ENCODE measurements around the gene ANKZF1. TPM values are rescaled to one million over a fixed set of nuclear protein-coding genes. Genes with fewer than 3 reads are reported as not detected.

ANKZF1 gene
- total and polyA plus RNA-seq, 2 of the 8 experiments (the other 6 are each of a cell fraction or from before 2014, with no cell fraction given) = 32.5 to 50.1 TPM

GRCh38 chr2:219282943-219283581 is 53.5 kb downstream of the ANKZF1 start (continued):
- TF ChIP-seq FOSL1 (IDR thresholded peaks at IDR 0.05; ENCODE audit: insufficient read depth, low read depth, low read length) (no peak), NANOG (IDR thresholded peaks at IDR 0.05; ENCODE audit: insufficient read depth, low read depth, low read length, poor library complexity, severe bottlenecking) (no peak), RBBP5 (IDR thresholded peaks at IDR 0.05; ENCODE audit: borderline replicate concordance, low read depth, low read length) (no peak), SP2 (IDR thresholded peaks at IDR 0.05; ENCODE audit: low read length) (no peak)
